GM12874 (cell line): ENCODE measurements around the gene ITGB2.

ENCODE experiments used
- CTCF ChIP-seq: IDR thresholded peaks from 2 replicates; pipeline ENCODE4 v1.5.1; 2011; ENCODE audit warnings: low read depth, mild to moderate bottlenecking, control low read depth, low read length, moderate library complexity; ENCODE audit not compliant: insufficient read depth

The ITGB2 gene

GRCh38 chr21:44867464-44867863 lies 53.2 kb downstream of the ITGB2 start:
- TF ChIP-seq CTCF, result no peak

GRCh38 chr21:44866780-44867179 lies 53.9 kb downstream of the ITGB2 start:
- no peak for TF ChIP-seq CTCF

GRCh38 chr21:44865561-44866280 lies 55.0 kb downstream of the ITGB2 start:
- no peak for TF ChIP-seq CTCF

GRCh38 chr21:44862869-44863685 lies 57.6 kb downstream of the ITGB2 start:
- TF ChIP-seq CTCF, result no peak

- no peak for TF ChIP-seq CTCF
These were observed 61.9 kb downstream of the ITGB2 start for GRCh38 chr21:44858791-44859190.

GRCh38 chr21:44858291-44858690 lies 62.4 kb downstream of the ITGB2 start:
- TF ChIP-seq CTCF, result no peak

- no peak for TF ChIP-seq CTCF
These were observed 63.4 kb downstream of the ITGB2 start for GRCh38 chr21:44857127-44857892.
